ENCODE measurements around the gene APMAP.
"Not testable (repeated sequence)": the region's sequence is repeated elsewhere in the genome, so short reads cannot be mapped to it uniquely, and the experiment has no call there.

DNA sequence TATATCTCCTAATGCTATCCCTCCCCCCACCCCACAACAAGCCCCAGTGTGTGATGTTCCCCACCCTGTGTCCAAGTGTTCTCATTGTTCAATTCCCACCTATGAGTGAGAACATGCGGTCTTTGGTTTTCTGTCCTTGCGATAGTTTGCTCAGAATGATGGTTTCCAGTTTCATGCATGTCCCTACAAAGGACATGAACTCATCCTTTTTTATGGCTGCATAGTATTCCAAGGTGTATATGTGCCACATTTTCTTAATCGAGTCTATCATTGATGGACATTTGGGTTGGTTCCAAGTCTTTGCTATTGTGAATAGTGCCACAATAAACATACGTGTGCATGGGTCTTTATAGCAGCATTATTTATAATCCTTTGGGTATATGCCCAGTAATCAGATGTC lies 8.8 kb upstream of the APMAP start:
- TF ChIP-seq, protein P1, sequence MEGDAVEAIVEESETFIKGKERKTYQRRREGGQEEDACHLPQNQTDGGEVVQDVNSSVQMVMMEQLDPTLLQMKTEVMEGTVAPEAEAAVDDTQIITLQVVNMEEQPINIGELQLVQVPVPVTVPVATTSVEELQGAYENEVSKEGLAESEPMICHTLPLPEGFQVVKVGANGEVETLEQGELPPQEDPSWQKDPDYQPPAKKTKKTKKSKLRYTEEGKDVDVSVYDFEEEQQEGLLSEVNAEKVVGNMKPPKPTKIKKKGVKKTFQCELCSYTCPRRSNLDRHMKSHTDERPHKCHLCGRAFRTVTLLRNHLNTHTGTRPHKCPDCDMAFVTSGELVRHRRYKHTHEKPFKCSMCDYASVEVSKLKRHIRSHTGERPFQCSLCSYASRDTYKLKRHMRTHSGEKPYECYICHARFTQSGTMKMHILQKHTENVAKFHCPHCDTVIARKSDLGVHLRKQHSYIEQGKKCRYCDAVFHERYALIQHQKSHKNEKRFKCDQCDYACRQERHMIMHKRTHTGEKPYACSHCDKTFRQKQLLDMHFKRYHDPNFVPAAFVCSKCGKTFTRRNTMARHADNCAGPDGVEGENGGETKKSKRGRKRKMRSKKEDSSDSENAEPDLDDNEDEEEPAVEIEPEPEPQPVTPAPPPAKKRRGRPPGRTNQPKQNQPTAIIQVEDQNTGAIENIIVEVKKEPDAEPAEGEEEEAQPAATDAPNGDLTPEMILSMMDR (IDR thresholded peaks at IDR 0.05), result not testable (repeated sequence)
- TF ChIP-seq POLR2A (IDR thresholded peaks at IDR 0.05), result not testable (repeated sequence)
